ENCODE data around the gene WNT8B. TPM values are rescaled to one million over a fixed set of nuclear protein-coding genes. Genes with fewer than 3 reads are reported as not detected.

Gene WNT8B
- total RNA-seq, 6 experiments from 2014 or later, result not detected

- H3K4me3 Mint-ChIP-seq, result no peak overlapping the region
- peak; percentile 75 for DNase-seq
- H3K27ac Mint-ChIP-seq, result peak overlapping the region; percentile 37
- peaks cover 29% of the 10 kb centered on the region for H3K36me3 Mint-ChIP-seq (ENCODE audit: low read depth)
- H3K9me3 Mint-ChIP-seq, result no peaks in the 10 kb centered on the region
- H3K27me3 Mint-ChIP-seq (ENCODE audit: insufficient read depth), result peaks cover 4% of the 10 kb centered on the region
- peaks cover 76% of the 10 kb centered on the region for H3K4me1 Mint-ChIP-seq (ENCODE audit: low read depth)
- no peak for TF ChIP-seq CTCF (IDR thresholded peaks at IDR 0.05)
These were observed 41.3 kb downstream of the WNT8B start for GRCh38 chr10:100504096-100504495.

GRCh38 chr10:100505164-100505563 lies 42.4 kb downstream of the WNT8B start:
- no peak for DNase-seq
- Mint-ChIP-seq H3K27me3 (ENCODE audit: insufficient read depth) (peaks cover 4% of the 10 kb centered on the region), H3K4me3 (no peak overlapping the region), H3K9me3 (no peaks in the 10 kb centered on the region), H3K4me1 (ENCODE audit: low read depth) (peaks cover 76% of the 10 kb centered on the region), H3K27ac (no peak overlapping the region; the same call in 1 of the 2 replicates), H3K36me3 (ENCODE audit: low read depth) (peaks cover 23% of the 10 kb centered on the region)
- no peak for TF ChIP-seq CTCF (IDR thresholded peaks at IDR 0.05)

DNA sequence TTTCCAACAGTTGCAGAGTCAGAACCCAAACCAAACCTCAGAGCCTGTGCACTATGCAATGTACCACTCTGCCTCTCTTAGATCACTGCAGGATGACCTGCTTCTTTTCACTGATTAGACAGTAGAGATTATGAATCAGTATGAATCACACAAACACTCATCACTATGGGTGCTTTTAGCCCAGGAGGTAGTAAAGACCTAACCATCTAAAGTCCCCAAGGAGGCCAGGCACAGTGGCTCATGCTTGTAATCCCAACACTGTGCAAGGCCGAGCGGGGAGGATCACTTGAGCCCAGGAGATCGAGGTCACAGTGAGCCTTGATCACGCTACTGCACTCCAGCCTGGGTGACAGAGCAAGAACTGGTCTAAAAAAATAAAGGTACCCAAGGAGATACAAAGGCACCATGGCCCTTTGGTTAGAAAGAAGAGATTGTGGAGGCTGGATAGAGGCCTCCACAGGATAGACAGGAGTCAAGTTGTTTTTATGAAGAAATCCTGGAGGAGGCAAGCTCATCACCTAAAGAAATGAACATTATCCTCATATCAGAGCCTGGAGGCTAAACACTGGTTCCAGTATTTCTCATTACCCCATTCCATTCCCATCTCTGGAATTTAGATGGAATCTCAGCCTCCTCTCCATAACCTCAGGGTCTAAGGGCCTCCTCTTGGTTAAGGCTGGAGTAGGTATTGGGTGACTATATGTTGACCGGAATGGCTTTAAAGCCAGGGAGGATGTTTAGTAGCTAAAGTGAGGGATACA lies 44.0 kb downstream of the WNT8B start:
- H3K4me1 Mint-ChIP-seq (ENCODE audit: low read depth), result peaks cover 68% of the 10 kb centered on the region
- peak overlapping the region; percentile 37; the same call in 1 of the 2 replicates for H3K4me3 Mint-ChIP-seq
- H3K9me3 Mint-ChIP-seq, result no peaks in the 10 kb centered on the region
- no peak for TF ChIP-seq CTCF (IDR thresholded peaks at IDR 0.05)
- peaks cover 2% of the 10 kb centered on the region for H3K27me3 Mint-ChIP-seq (ENCODE audit: insufficient read depth)
- peak; percentile 88 for DNase-seq
- H3K36me3 Mint-ChIP-seq (ENCODE audit: low read depth), result peaks cover 15% of the 10 kb centered on the region
- peak overlapping the region; percentile 79 for H3K27ac Mint-ChIP-seq

- DNase-seq, result no peak
- peak overlapping the region; percentile 24 for H3K27ac Mint-ChIP-seq
- H3K4me3 Mint-ChIP-seq, result no peak overlapping the region
- TF ChIP-seq CTCF (IDR thresholded peaks at IDR 0.05), result no peak
- peaks cover 64% of the 10 kb centered on the region for H3K4me1 Mint-ChIP-seq (ENCODE audit: low read depth)
- peaks cover 2% of the 10 kb centered on the region for H3K27me3 Mint-ChIP-seq (ENCODE audit: insufficient read depth)
- peaks cover 11% of the 10 kb centered on the region; the same call in 1 of the 2 replicates for H3K36me3 Mint-ChIP-seq (ENCODE audit: low read depth)
- H3K9me3 Mint-ChIP-seq, result no peaks in the 10 kb centered on the region
These were observed 44.5 kb downstream of the WNT8B start for GRCh38 chr10:100507357-100507732.

- peaks cover 55% of the 10 kb centered on the region for H3K4me1 Mint-ChIP-seq (ENCODE audit: low read depth)
- H3K36me3 Mint-ChIP-seq (ENCODE audit: low read depth), result peaks cover 11% of the 10 kb centered on the region; the same call in 1 of the 2 replicates
- H3K27ac Mint-ChIP-seq, result no peak overlapping the region
- no peak overlapping the region for H3K4me3 Mint-ChIP-seq
- H3K9me3 Mint-ChIP-seq, result no peaks in the 10 kb centered on the region
- H3K27me3 Mint-ChIP-seq (ENCODE audit: insufficient read depth), result peaks cover 2% of the 10 kb centered on the region
- DNase-seq, result no peak
- TF ChIP-seq CTCF (IDR thresholded peaks at IDR 0.05), result no peak
These were observed 45.5 kb downstream of the WNT8B start for GRCh38 chr10:100508266-100508665.

All from HFFc6 (cell line).